HepG2 (cell line): ENCODE measurements around the gene CEP135. TPM values are rescaled to one million over a fixed set of nuclear protein-coding genes. Genes with fewer than 3 reads are reported as not detected.

Experiments used
- ATAC-seq: fragments of 200-7000 bp; cut with Tn5 transposase; 3 replicates; pipeline ENCODE4 v1.9.1; 2020; ENCODE audit warnings: mild to moderate bottlenecking, moderate library complexity
- BruUV-seq: library from RNA; stranded (reverse); fragments of 400-500 nt; replicated peaks from 2 replicates; lab custom pipeline; 2021; lab: Mats Ljungman, UMichigan
- CTCF ChIA-PET: fragments of 300-600 bp; formaldehyde crosslinking; extraction: SDS; loops from one replicate; lab custom pipeline; 2021; ENCODE audit warnings: low total read pairs, inconsistent platforms, low intra/inter-chr PET ratio; lab: Yijun Ruan, JAX
- POLR2A ChIA-PET: fragments of 350-600 bp; sonication (Branson Sonifier 250); formaldehyde crosslinking; loops from one replicate; lab custom pipeline; 2020; ENCODE audit warnings: antibody characterized with exemption, inconsistent platforms; lab: Yijun Ruan, JAX
- DNase-seq: peaks from one replicate; pipeline ENCODE4 v3.0.0-alpha.2; 2015; ENCODE audit warnings: low spot score
- FAIRE-seq: peaks from 3 replicates; lab custom pipeline; 2011; peaks lifted over from hg19 to GRCh38; lab: Jason Lieb, UNC
- H2AFZ ChIP-seq: one replicate; pipeline ENCODE4 v1.6.1; 2011; ENCODE audit warnings: low read length, inconsistent platforms
- H3K27ac ChIP-seq: fragments of 300-600 bp; 3 replicates; pipeline ENCODE4 v1.8.0; 2011; ENCODE audit warnings: mixed run types, mild to moderate bottlenecking, mixed read lengths, low read length, inconsistent platforms; ENCODE audit not compliant: insufficient read depth; ENCODE audit errors: extremely low read length
- H3K27me3 ChIP-seq, 2 experiments: fragments of 200-600 bp in 1 of 2; 2 replicates in 1 of 2; 3 replicates in 1 of 2; pipeline versions ENCODE4 v1.6.0 to v1.8.0; 2011; ENCODE audit warnings: low read length in 2 of 2, mild to moderate bottlenecking in 2 of 2, moderate library complexity in 2 of 2, inconsistent platforms in 1 of 2; ENCODE audit not compliant: insufficient read depth in 2 of 2, control insufficient read depth in 1 of 2
- H3K36me3 ChIP-seq, 2 experiments: fragments of 200-600 bp in 1 of 2; replicated peaks in 1 of 2; 2 replicates in 1 of 2; 3 replicates in 1 of 2; pipeline versions ENCODE4 v1.5.1 to v1.8.0; 2011; ENCODE audit warnings: low read length in 2 of 2, inconsistent platforms in 1 of 2; ENCODE audit not compliant: insufficient read depth in 2 of 2, control insufficient read depth in 1 of 2
- H3K4me1 ChIP-seq: 2 replicates; pipeline ENCODE4 v1.5.1; 2012; ENCODE audit warnings: low read length, inconsistent platforms; ENCODE audit not compliant: insufficient read depth
- H3K4me2 ChIP-seq: 2 replicates; pipeline ENCODE4 v1.6.0; 2011; ENCODE audit warnings: low read depth, low read length, inconsistent platforms
- H3K4me3 ChIP-seq, 3 experiments: fragments of 200-600 bp in 1 of 3; sonication (generic), shearing (Covaris generic) in 1 of 3; replicated peaks in 1 of 3; 2 replicates each; pipeline ENCODE4 v1.5.1; 2011 to 2016; ENCODE audit warnings: low read length in 3 of 3, inconsistent platforms in 2 of 3, low read depth in 2 of 3, mild to moderate bottlenecking in 2 of 3, control low read depth in 1 of 3, mixed read lengths in 1 of 3; ENCODE audit not compliant: insufficient read depth in 1 of 3
- H3K79me2 ChIP-seq: one replicate; pipeline ENCODE4 v1.6.1; 2011; ENCODE audit warnings: low read length, inconsistent platforms; ENCODE audit not compliant: insufficient read depth
- H3K9ac ChIP-seq: 2 replicates; pipeline ENCODE4 v1.6.0; 2011; ENCODE audit warnings: mild to moderate bottlenecking, low read depth, low read length, inconsistent platforms; ENCODE audit not compliant: insufficient read depth
- H3K9me3 ChIP-seq: 2 replicates; pipeline ENCODE4 v1.5.1; 2012; ENCODE audit warnings: mild to moderate bottlenecking, low read length
- H4K20me1 ChIP-seq: 2 replicates; pipeline ENCODE4 v1.6.0; 2011; ENCODE audit warnings: inconsistent platforms, mild to moderate bottlenecking, low read length, moderate library complexity; ENCODE audit not compliant: insufficient read depth
- ATF7-NPFF ChIP-seq: sonication (generic); formaldehyde crosslinking; IDR thresholded peaks from 2 replicates; pipeline ENCODE4 v1.8.1; 2023; ENCODE audit warnings: mild to moderate bottlenecking, low read depth, missing genetic modification reagents, moderate library complexity
- HCFC1 ChIP-seq: fragments of 150-350 bp; IDR thresholded peaks from 2 replicates; pipeline ENCODE4 v1.6.1; 2014; ENCODE audit warnings: low read depth, low read length
- HNF1B ChIP-seq: sonication (generic); formaldehyde crosslinking; IDR thresholded peaks from 2 replicates; pipeline ENCODE4 v1.5.1; 2020; ENCODE audit warnings: mild to moderate bottlenecking, moderate library complexity, missing genetic modification reagents
- IRF1 ChIP-seq: sonication (generic); formaldehyde crosslinking; IDR thresholded peaks from 2 replicates; pipeline ENCODE4 v1.4.0; 2020; ENCODE audit warnings: low read depth, mild to moderate bottlenecking, missing genetic modification reagents
- PBX2 ChIP-seq: IDR thresholded peaks from 2 replicates; pipeline ENCODE4 v1.6.1; 2016; ENCODE audit warnings: control low read depth
- XBP1 ChIP-seq: sonication (generic); formaldehyde crosslinking; IDR thresholded peaks from 2 replicates; pipeline ENCODE4 v1.5.0; 2020; ENCODE audit warnings: missing genetic modification reagents
- ZBTB38 ChIP-seq: sonication (generic); formaldehyde crosslinking; IDR thresholded peaks from 2 replicates; pipeline ENCODE4 v1.5.1; 2020; ENCODE audit warnings: mild to moderate bottlenecking, missing genetic modification reagents
- ZFP82 ChIP-seq: sonication (generic); formaldehyde crosslinking; IDR thresholded peaks from 2 replicates; pipeline ENCODE4 v1.5.1; 2020; ENCODE audit warnings: mild to moderate bottlenecking, missing genetic modification reagents, borderline replicate concordance
- ZNF513 ChIP-seq: sonication (generic); formaldehyde crosslinking; conservative IDR thresholded peaks from 2 replicates; pipeline ENCODE4 v1.5.0; 2020; ENCODE audit warnings: missing genetic modification reagents
- WGBS: methylation state at CpG from one replicate; pipeline ENCODE4 v1.1.6; 2017; ENCODE audit warnings: low lambda C conversion rate; 5-methylcytosine and 5-hydroxymethylcytosine counted together
- in situ Hi-C: cut with HindIII; loops from 2 replicates; pipeline ENCODE4 v1.10.0; 2017; ENCODE audit warnings: low pct_unique_long_range_greater_than_20kb; ENCODE audit not compliant: extremely low pct_ligation_motif_present
- intact Hi-C: fragments of 100-400 bp; cut with micrococcal nuclease; formaldehyde crosslinking; loops from one replicate; pipeline ENCODE4 v1.10.0; 2022; ENCODE audit not compliant: unreplicated experiment
- polyA plus RNA-seq, 8 experiments: library from polyadenylated mRNA; depleted of rRNA in 3 of 8; stranded (reverse) in 7 of 8; unstranded in 1 of 8; fragments of >200 nt; fragmentation: Illumina TruSeq in 4 of 8; extraction: Trizol in 4 of 8; gene quantifications; 2 replicates each; pipeline versions ENCODE4 v1.2.1 to v1.2.3, GENCODE V29; 2011 to 2016; ENCODE audit warnings: low read depth in 4 of 8, missing spikeins in 1 of 8, mixed read lengths in 1 of 8; ENCODE audit not compliant: insufficient read depth in 1 of 8
- total RNA-seq, 5 experiments: library from RNA; depleted of rRNA; stranded (reverse); fragments of >200 nt; fragmentation: Illumina TruSeq; extraction: Trizol; gene quantifications; 2 replicates each; pipeline ENCODE4 v1.2.3, GENCODE V29; 2016; ENCODE audit warnings: low read depth in 1 of 5
- TF ChIP-seq, protein P1 (sequence below): sonication (generic); formaldehyde crosslinking; IDR thresholded peaks from 2 replicates; pipeline ENCODE4 v1.8.0; 2023; ENCODE audit warnings: mild to moderate bottlenecking, missing genetic modification reagents

The CEP135 gene
- total and polyA plus RNA-seq, 2 of the 13 experiments (the other 11 are each of a cell fraction or from before 2014, with no cell fraction given): 1.7 to 8.8 TPM

DNA sequence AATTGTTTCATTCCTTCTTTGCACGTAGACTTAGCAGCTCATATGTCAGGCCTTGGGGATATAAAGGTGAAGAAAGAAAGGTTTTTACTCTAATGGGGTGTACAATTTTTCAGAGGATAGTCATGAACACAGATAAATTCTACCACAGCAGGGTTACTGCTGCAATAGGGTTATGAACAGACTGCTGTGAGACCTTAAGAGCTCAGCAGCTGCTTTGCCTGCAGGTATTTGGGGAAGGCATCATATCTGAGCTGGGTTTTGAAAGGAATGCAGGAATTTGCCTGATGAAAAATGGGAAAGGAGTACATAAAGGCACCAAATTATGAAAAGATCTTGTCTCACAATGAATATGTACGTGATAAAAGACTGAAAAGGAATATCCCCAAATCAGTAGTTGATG is 128.9 kb downstream of the CEP135 start:
- Histone ChIP-seq H3K9me3 (no peaks in the 10 kb centered on the region), H3K4me1 (no peaks in the 10 kb centered on the region), H3K79me2 (no peaks in the 10 kb centered on the region), H4K20me1 (no peaks in the 10 kb centered on the region), H3K4me3 (no peak overlapping the region)
- BruUV-seq: no TSS peak
- WGBS: 85% methylated on average over 2 of the region's 2 CpGs
- FAIRE-seq: no peak
- in situ Hi-C loops: no loop called here
- intact Hi-C loops: no loop called here
- TF ChIP-seq IRF1 (no peak), ATF7-NPFF (CRISPR knock-in tag) (no peak), ZNF513 (CRISPR knock-in tag) (no peak), HNF1B (CRISPR knock-in tag) (no peak), ZBTB38 (CRISPR knock-in tag) (no peak), XBP1 (CRISPR knock-in tag) (no peak), HCFC1 (no peak), PBX2 (CRISPR knock-in tag) (no peak), ZFP82 (CRISPR knock-in tag) (no peak)
- TF ChIP-seq, protein P1, sequence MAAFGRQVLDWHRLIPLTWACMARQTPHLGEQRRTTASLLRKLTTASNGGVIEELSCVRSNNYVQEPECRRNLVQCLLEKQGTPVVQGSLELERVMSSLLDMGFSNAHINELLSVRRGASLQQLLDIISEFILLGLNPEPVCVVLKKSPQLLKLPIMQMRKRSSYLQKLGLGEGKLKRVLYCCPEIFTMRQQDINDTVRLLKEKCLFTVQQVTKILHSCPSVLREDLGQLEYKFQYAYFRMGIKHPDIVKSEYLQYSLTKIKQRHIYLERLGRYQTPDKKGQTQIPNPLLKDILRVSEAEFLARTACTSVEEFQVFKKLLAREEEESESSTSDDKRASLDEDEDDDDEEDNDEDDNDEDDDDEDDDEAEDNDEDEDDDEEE (CRISPR knock-in tag): no peak
- TF ChIP-seq, all 625 proteins: peak for 0
- H3K36me3 ChIP-seq: no peaks in the 10 kb centered on the region
- POLR2A ChIA-PET: no interaction called here
- no peak overlapping the region for H3K27ac ChIP-seq
- H2AFZ ChIP-seq: no peak overlapping the region
- DNase-seq (no peak), ATAC-seq (no peak)
- H3K27me3 ChIP-seq: no peaks in the 10 kb centered on the region
- CTCF ChIA-PET: no interaction called here
- no peak overlapping the region for H3K9ac ChIP-seq
- no peak overlapping the region for H3K4me2 ChIP-seq
